ENCODE measurements around the gene NTSR2.

DNA sequence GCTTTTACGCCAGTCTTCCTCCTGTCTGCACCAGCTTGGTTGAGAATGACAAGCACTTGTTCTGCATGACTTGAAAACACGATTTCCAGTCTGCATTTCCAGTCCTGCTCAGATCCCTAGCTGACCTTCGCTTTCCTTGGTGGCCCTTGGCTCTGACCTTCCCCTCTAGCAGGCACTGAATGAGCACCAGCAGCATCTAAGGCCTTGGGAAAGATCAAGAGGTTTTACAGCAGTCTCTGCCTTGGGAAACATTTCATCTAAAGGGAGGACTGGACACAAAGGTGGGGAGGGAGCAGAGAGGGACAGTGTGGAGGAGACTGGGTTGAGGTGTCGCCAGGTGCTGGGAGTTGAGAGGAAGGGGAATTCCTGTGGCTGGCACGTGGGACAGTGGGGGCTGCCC, 30.5 kb downstream of the NTSR2 start:
- no peak for TF ChIP-seq TAF1 (conservative IDR thresholded peaks at IDR 0.05)
- no peak for TF ChIP-seq CTCF (IDR thresholded peaks at IDR 0.05; ENCODE audit: low read depth, low read length, missing input control)
- TF ChIP-seq RAD21 (IDR thresholded peaks at IDR 0.05), result no peak
- no peak for TF ChIP-seq GABPA (IDR thresholded peaks at IDR 0.05 in 1 of 2, conservative IDR thresholded peaks at IDR 0.05 in 1 of 2)
- no peak for TF ChIP-seq HNF4G (IDR thresholded peaks at IDR 0.05)
- TF ChIP-seq, protein P1, sequence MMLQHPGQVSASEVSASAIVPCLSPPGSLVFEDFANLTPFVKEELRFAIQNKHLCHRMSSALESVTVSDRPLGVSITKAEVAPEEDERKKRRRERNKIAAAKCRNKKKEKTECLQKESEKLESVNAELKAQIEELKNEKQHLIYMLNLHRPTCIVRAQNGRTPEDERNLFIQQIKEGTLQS (IDR thresholded peaks at IDR 0.05), result no peak
